ENCODE data around the gene DOK4.

Gene DOK4

DNA sequence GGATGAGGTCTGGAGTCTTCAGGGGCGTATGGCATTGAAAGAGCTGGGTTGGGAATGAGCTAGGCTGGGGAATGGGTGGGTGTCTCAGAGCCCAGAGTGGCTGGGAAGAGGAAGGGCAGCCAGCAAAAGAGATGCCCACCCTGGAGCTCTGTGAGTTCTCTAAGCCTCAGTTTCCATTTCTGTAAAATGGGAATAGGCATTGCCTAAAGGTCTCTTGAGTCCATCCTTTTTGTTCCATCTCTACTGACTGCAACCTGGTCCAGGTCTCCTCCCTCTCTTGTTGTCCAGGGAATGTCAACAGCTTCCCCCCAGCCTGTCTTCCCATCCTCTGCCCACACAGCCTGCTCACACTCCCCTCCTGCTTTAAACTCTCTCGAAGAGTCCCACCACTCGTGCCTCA, 30.5 kb upstream of the DOK4 start:
- Histone ChIP-seq H3K36me3 (ENCODE audit: control insufficient read depth, insufficient read depth, low read length) (peaks cover 12% of the 10 kb centered on the region), H3K27ac (ENCODE audit: low read depth, low read length) (no peak overlapping the region), H3K4me3 (ENCODE audit: low read length) (no peak overlapping the region), H3K4me1 (ENCODE audit: control insufficient read depth, insufficient read depth, low read length) (no peaks in the 10 kb centered on the region), H3K27me3 (ENCODE audit: control insufficient read depth, insufficient read depth, low read length) (no peaks in the 10 kb centered on the region), H3K9ac (ENCODE audit: low read length) (no peak overlapping the region)

DNA sequence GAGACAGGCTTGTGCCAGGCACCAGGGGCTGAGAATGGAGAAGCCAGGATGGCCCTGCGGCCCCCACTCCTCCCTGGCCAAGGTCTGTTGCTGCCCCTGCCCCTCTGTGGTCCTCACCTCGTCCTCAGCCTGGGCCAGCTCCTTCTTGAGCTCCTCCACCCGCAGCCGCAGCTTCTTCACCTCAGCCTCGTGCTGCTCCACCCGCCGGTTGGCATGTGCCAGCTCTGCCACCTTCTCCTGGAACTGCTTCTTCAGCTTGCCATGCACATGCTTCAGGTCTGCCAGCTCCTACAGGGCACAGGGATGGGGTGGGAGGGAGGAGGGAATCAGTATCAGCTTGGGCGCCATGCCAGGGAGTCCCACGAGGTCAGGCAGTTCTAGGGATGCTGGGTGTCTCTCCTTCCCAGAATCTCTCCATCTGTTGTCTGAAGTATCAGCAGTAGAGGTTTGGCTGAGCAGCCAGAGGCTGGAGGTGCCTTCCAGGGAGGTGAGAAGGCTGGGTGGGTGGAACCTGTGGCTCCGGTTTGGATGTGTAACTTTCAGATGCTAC, 30.0 kb upstream of the DOK4 start:
- Histone ChIP-seq H3K4me1 (ENCODE audit: control insufficient read depth, insufficient read depth, low read length) (no peaks in the 10 kb centered on the region), H3K27me3 (ENCODE audit: control insufficient read depth, insufficient read depth, low read length) (no peaks in the 10 kb centered on the region), H3K27ac (ENCODE audit: low read depth, low read length) (no peak overlapping the region), H3K9ac (ENCODE audit: low read length) (no peak overlapping the region), H3K4me3 (ENCODE audit: low read length) (no peak overlapping the region), H3K36me3 (ENCODE audit: control insufficient read depth, insufficient read depth, low read length) (peaks cover 12% of the 10 kb centered on the region)

DNA sequence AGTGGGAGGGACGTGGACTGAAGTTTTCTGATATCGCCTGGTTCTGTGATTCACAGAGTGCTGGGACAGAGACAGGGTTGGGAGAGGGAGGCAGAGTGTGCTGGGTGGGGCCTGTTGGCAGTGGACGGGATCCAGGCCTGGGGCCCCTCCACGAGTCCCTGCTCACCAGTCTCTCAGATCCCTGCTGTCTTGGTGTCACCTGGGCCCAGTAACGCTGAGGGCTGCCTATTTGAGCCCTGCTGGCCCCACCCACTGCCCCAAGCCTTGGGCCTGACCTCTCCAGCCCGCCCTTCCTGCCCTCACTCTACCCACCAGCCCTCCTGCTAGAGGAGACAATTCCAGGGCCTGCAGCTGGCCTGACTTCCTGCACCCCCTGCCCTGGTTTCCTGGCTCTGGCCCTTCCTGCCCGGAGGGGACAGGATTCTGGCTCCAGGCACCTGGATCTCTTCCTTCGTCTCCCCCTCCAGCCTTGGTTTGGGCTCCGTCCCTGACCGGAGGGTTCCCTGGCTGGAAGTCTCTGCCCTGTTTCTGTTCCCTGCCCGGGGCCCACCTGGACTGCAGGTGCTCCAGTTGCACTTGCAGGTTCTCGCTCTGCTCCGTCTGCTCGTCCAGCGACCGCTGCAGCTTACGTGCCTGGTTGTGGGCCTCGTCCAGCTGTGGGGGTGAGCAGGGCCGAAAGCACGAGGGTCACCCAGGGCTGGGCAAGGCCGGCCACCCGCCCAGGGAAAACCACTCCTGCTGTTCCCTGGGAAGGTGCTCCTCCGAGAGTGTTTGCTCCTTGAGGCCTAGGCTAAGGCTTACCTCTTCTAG, 28.7 kb upstream of the DOK4 start:
- no peaks in the 10 kb centered on the region for H3K27me3 ChIP-seq (ENCODE audit: control insufficient read depth, insufficient read depth, low read length)
- no peak overlapping the region for H3K27ac ChIP-seq (ENCODE audit: low read depth, low read length)
- H3K4me1 ChIP-seq (ENCODE audit: control insufficient read depth, insufficient read depth, low read length): no peaks in the 10 kb centered on the region
- H3K36me3 ChIP-seq (ENCODE audit: control insufficient read depth, insufficient read depth, low read length): peaks cover 12% of the 10 kb centered on the region
- no peak overlapping the region for H3K4me3 ChIP-seq (ENCODE audit: low read length)
- no peak overlapping the region for H3K9ac ChIP-seq (ENCODE audit: low read length)

DNA sequence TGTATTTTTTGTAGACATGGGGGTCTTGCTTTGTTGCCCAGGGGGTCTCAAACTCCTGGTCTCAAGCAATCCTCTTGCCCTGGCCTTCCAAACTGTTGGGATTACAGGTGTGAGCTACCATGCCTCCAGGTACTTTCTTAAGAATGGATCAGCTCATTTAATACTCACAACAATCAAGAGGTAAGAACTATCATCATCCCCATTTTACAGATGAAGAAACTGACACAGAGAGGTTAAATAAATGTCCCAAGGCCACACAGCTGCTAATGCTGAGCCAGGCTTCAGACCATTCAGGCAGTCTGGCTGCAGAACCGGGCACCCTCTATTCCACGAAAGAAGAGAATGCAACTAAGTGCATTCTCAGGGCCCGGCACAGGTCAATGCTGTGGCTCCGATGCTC, 28.1 kb upstream of the DOK4 start:
- H3K4me1 ChIP-seq (ENCODE audit: control insufficient read depth, insufficient read depth, low read length): no peaks in the 10 kb centered on the region
- H3K36me3 ChIP-seq (ENCODE audit: control insufficient read depth, insufficient read depth, low read length): peaks cover 12% of the 10 kb centered on the region
- no peak overlapping the region for H3K4me3 ChIP-seq (ENCODE audit: low read length)
- H3K27me3 ChIP-seq (ENCODE audit: control insufficient read depth, insufficient read depth, low read length): no peaks in the 10 kb centered on the region
- no peak overlapping the region for H3K27ac ChIP-seq (ENCODE audit: low read depth, low read length)
- no peak overlapping the region for H3K9ac ChIP-seq (ENCODE audit: low read length)

DNA sequence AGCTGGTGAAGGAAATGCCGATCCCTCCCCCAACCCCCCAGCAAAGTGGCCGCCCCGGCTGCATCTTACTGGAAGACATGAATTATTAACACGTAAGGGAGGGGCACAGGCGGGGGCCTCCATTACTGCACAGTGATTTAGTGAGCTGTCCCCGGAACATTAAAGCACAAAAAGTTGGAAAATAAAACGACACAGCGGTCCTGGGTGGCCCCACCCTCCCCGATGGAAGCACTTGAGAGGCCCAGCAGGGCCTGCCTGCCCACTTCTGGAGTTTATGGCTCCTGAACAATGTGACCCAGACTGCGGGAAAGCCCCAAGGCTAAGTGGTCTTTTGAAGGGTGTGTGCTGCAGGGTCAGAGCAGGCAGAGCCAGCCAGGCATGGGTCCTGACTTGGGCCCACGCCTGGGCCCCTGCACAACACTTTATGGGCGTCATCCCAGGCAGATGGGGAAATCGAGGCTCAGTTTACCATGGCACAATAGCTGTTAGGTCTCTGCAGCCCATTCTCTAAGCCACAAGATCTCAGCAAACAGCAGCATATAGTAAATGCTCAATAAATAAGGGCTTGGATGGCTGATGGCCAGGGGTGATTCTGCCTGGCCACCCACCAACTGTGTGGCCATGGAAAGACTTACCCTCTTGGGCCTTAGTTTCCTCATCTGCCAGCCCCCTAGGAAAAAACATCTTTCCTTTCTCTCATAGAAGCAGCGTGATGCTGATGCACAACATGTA, 27.2 kb upstream of the DOK4 start:
- H3K27me3 ChIP-seq (ENCODE audit: control insufficient read depth, insufficient read depth, low read length): no peaks in the 10 kb centered on the region
- no peaks in the 10 kb centered on the region for H3K4me1 ChIP-seq (ENCODE audit: control insufficient read depth, insufficient read depth, low read length)
- peaks cover 12% of the 10 kb centered on the region for H3K36me3 ChIP-seq (ENCODE audit: control insufficient read depth, insufficient read depth, low read length)
- H3K27ac ChIP-seq (ENCODE audit: low read depth, low read length): no peak overlapping the region
- H3K4me3 ChIP-seq (ENCODE audit: low read length): no peak overlapping the region
- no peak overlapping the region for H3K9ac ChIP-seq (ENCODE audit: low read length)

DNA sequence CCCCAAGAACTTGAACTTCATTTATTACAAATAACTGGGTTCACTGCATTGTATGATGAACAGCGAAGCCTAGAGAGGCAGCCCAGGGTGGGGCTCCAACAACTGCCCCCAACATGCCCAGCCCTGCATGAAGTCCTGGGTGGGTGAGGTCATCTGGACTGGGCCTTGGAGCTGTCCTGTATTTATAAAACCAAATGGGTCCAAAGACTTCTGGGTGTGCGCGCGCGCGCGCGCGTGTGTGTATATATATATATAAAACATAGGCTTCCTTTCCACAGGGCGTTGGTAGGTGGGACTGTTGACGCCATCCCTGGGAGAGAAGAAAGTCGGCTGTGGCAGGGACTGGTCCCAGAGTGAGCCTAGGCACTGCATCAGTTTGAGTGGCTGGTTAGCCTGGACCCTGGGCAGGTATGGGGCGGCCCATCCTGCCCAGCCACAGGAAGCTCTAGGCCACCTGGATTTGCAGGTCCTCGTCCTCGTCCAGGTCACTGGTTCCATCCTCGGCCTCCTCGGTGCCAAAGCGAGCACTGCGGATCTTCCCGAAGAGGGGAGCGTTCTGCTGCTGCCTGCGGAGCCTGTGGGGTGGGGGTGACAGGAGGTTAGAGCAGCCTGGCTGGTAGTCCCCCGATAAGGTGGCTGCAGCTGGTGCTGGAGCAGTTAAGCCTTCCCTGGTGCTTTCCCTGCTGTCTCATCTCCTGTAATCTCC, 26.2 kb upstream of the DOK4 start:
- Histone ChIP-seq H3K27me3 (ENCODE audit: control insufficient read depth, insufficient read depth, low read length) (no peaks in the 10 kb centered on the region), H3K36me3 (ENCODE audit: control insufficient read depth, insufficient read depth, low read length) (peaks cover 8% of the 10 kb centered on the region), H3K4me1 (ENCODE audit: control insufficient read depth, insufficient read depth, low read length) (no peaks in the 10 kb centered on the region), H3K4me3 (ENCODE audit: low read length) (no peak overlapping the region), H3K9ac (ENCODE audit: low read length) (no peak overlapping the region), H3K27ac (ENCODE audit: low read depth, low read length) (no peak overlapping the region)

DNA sequence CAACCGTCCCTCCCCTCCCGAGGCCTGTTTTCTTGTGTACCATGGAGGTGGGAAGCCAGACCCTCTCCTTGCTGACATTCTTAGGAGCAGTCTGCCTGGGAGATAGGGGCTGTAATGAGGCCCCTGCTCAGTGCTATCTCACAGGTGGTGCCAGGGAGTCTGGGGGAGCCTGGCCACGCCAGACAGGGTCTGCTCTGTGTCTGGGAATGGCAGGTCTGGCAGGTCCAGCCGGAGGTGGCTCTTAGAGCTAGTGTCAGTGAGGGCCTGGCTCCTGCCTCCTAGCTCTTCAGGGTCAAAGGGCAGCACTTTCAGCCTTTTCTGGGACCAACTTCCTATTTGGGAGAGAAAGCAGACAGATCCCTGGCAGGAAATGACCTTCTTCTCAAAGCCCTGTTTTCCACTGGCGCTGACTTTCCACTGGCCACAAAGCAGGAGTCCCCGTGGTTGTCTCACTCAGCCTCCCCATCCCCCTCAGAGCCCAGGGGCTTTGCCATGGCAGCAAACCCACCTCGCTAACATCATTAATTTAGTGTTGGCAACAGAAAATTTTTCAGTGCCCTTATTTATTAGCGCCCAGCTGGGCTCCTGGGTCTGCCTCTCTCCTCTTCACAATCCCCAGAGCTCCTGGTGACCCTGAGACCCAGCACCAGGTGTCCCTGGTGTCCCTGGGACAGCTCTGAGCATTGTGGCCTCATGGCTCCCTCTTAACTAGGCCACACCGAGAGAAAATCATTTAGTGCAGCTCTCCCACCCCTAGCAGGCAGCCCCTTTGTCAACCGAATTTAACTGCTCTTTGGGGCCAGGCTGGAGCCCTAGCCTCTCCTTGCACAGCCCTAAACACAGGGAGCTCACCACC, 24.0 kb upstream of the DOK4 start:
- Histone ChIP-seq H3K27me3 (ENCODE audit: control insufficient read depth, insufficient read depth, low read length) (no peaks in the 10 kb centered on the region), H3K27ac (ENCODE audit: low read depth, low read length) (no peak overlapping the region), H3K36me3 (ENCODE audit: control insufficient read depth, insufficient read depth, low read length) (no peaks in the 10 kb centered on the region), H3K4me1 (ENCODE audit: control insufficient read depth, insufficient read depth, low read length) (no peaks in the 10 kb centered on the region), H3K4me3 (ENCODE audit: low read length) (no peak overlapping the region), H3K9ac (ENCODE audit: low read length) (no peak overlapping the region)

DNA sequence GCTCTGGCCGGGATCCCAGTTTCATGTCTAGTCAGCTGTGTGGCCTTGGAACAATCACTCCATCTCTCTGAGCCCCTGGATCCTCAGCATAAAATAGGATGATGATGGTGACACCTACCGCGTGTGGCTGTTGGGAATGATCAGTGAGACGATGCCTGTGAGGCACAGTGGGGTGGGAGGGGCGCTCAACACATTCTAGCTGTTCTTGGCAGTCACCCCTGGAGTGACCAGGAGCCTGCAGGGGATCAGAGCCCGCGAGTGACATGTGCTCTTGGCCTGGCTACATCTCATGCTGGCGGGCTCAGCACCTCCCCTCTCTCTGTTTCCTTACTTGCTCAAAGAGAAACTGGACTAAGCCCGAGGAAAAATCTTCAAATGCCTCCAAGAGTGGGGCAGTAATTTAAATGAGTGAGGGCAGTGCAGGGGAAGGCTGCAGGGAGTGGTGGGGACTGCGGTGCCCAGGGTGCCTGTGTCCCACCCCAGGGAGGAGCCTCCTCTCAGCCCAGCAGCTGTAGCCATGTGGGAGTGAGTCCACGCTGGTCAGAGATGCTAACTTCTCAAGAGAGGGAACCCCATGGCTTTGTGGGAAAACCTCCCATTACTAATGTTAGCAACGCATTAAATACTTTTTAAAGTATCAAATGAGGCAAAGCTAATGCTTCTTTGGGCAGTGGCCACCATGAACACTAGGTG, 23.1 kb upstream of the DOK4 start:
- Histone ChIP-seq H3K27me3 (ENCODE audit: control insufficient read depth, insufficient read depth, low read length) (no peaks in the 10 kb centered on the region), H3K36me3 (ENCODE audit: control insufficient read depth, insufficient read depth, low read length) (no peaks in the 10 kb centered on the region), H3K9ac (ENCODE audit: low read length) (no peak overlapping the region), H3K4me1 (ENCODE audit: control insufficient read depth, insufficient read depth, low read length) (no peaks in the 10 kb centered on the region), H3K27ac (ENCODE audit: low read depth, low read length) (no peak overlapping the region), H3K4me3 (ENCODE audit: low read length) (no peak overlapping the region)

DNA sequence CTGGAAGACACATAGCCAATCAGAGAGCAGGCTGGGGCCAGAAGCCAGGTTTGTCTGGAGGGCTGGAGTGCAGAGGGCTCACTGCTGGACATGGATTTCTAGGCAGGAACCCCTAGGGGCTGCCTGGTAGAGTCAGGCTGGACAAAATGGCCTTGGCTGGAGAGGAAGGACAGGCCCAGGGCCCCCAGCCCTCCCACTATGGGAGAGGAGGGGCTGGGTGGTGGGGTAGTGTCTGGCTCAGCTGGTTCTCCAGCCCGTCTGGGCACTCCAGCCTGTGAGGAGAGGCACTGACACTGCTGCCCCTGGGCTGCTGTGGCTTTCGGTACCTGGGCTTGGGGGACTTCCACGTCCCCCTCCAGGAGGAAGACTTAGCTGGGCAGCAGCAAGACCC, 21.7 kb upstream of the DOK4 start:
- no peaks in the 10 kb centered on the region for H3K36me3 ChIP-seq (ENCODE audit: control insufficient read depth, insufficient read depth, low read length)
- H3K27ac ChIP-seq (ENCODE audit: low read depth, low read length): no peak overlapping the region
- no peaks in the 10 kb centered on the region for H3K4me1 ChIP-seq (ENCODE audit: control insufficient read depth, insufficient read depth, low read length)
- H3K9ac ChIP-seq (ENCODE audit: low read length): no peak overlapping the region
- no peak overlapping the region for H3K4me3 ChIP-seq (ENCODE audit: low read length)
- H3K27me3 ChIP-seq (ENCODE audit: control insufficient read depth, insufficient read depth, low read length): no peaks in the 10 kb centered on the region

DNA sequence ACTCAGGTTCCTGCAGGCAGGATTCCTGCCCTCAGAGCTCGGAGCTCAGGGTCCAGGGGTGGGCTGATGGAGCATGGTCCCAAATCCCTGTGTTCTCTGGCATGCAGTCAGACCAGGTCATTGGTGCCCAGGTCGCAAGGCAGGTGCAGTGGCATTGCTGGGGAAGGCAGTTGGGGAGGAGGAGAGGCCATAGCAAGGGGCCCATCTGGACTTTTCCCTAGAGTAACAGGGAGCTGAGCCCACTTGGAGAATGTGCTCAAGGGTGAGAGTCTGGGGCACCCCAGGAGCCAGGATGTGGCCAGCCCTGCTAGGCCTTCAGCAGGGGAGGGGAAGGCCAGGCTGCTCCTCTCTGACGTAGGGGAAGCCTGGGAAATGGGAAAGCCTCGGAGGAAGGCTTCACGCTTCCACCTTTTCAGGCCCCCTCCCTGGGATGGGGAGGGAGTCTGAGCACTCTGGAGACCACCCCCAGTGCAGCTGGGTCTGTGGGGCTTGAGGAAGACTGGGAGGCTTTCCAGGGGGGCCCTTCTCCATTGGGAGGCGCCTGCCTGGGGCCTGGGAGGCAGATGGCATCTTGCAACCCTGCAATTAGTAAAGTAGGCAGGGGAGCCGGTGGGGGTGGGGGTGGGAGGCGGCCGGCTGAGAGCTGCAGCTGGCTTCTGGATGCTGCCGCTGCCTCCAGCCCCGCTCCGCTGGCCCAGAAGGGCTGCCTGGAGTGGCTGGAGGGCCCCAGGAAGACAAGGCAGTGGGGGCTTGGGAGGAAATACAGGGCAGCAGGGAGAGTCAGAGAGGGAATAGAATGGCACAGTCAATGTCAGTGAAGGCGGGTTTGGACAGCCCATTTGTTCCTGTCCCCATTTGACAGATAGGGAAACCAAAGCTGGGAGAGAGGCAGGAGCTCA, 21.1 kb upstream of the DOK4 start:
- H3K4me1 ChIP-seq (ENCODE audit: control insufficient read depth, insufficient read depth, low read length): no peaks in the 10 kb centered on the region
- no peak overlapping the region for H3K4me3 ChIP-seq (ENCODE audit: low read length)
- H3K9ac ChIP-seq (ENCODE audit: low read length): no peak overlapping the region
- no peaks in the 10 kb centered on the region for H3K27me3 ChIP-seq (ENCODE audit: control insufficient read depth, insufficient read depth, low read length)
- no peaks in the 10 kb centered on the region for H3K36me3 ChIP-seq (ENCODE audit: control insufficient read depth, insufficient read depth, low read length)
- H3K27ac ChIP-seq (ENCODE audit: low read depth, low read length): no peak overlapping the region

DNA sequence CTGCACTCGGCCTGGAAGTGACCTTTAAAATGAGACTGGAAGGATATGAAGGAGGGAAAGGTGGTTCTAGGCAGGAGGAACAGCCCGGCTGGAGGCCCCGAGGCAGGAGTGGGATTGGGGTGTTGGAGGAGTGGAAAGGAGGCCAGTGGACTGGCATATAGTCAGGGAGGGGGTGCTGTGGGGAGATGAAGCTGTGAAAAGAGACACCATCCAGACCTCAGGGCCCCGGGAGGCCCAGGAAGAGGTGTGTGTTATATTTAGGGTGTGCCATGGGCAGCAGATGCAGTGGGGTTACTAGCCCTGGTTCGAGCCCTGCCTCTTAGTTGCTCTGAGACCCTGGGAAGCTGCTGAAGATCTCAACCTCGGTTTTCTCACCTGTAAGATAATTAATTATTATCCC, 18.9 kb upstream of the DOK4 start:
- no peak overlapping the region for H3K27ac ChIP-seq (ENCODE audit: low read depth, low read length)
- no peak overlapping the region for H3K4me3 ChIP-seq (ENCODE audit: low read length)
- no peaks in the 10 kb centered on the region for H3K27me3 ChIP-seq (ENCODE audit: control insufficient read depth, insufficient read depth, low read length)
- H3K4me1 ChIP-seq (ENCODE audit: control insufficient read depth, insufficient read depth, low read length): no peaks in the 10 kb centered on the region
- no peaks in the 10 kb centered on the region for H3K36me3 ChIP-seq (ENCODE audit: control insufficient read depth, insufficient read depth, low read length)
- H3K9ac ChIP-seq (ENCODE audit: low read length): no peak overlapping the region
